ENCODE data around the gene SRBD1. TPM values are rescaled to one million over a fixed set of nuclear protein-coding genes. Genes with fewer than 3 reads are reported as not detected.

The SRBD1 gene
- total and polyA plus RNA-seq, 2 of the 8 experiments (the other 6 are each of a cell fraction or from before 2014, with no cell fraction given), result 4.6 to 20.0 TPM

DNA sequence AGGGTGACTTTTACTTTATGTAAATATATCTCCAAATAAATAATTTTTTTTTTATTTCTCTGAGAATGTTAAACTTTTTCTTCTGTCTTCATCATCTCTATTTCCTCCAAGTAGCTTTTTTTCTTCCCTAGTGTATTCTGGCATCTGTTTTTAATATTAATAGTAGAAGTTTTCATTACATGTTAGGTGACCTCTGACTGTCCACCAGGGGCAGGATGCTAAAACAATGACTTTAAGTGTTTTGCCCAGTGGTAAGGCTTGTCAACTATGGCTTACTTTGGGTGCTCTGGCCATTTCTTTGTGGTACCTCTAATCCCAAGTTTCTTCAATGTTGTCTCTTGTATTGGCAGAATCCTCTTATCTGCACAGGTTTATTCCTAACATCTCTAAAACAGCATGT, 127.1 kb downstream of the SRBD1 start:
- Histone ChIP-seq H2BK20ac (ENCODE audit: low read length) (no peak overlapping the region), H2BK15ac (ENCODE audit: low read length) (no peak overlapping the region), H3K23me2 (ENCODE audit: low read depth, low read length) (no peaks in the 10 kb centered on the region), H3K4me1 (replicated peaks in 1 of 4; ENCODE audit: control insufficient read depth in 3 of 4, insufficient read depth in 4 of 4, low read length in 3 of 4) (no peaks in the 10 kb centered on the region), H3K14ac (ENCODE audit: insufficient read length) (no peak overlapping the region), H4K5ac (ENCODE audit: insufficient read length, low read depth, low read length) (no peak overlapping the region), H3K56ac (replicated peaks; ENCODE audit: insufficient read length, low read depth, low read length) (no peak overlapping the region), H3K27ac (ENCODE audit: low read depth, low read length) (no peak overlapping the region), H3K4ac (replicated peaks; ENCODE audit: insufficient read length, low read depth, low read length) (no peak overlapping the region), H3K79me1 (ENCODE audit: low read depth, low read length) (no peaks in the 10 kb centered on the region), H2BK12ac (ENCODE audit: low read depth, low read length) (no peak overlapping the region), H2BK120ac (replicated peaks; ENCODE audit: low read depth, low read length) (no peak overlapping the region), H4K20me1 (replicated peaks in 1 of 2; ENCODE audit: control insufficient read depth in 1 of 2, insufficient read depth in 2 of 2, low read length in 2 of 2) (no peaks in the 10 kb centered on the region), H2AFZ (ENCODE audit: low read length) (no peak overlapping the region), H3K18ac (ENCODE audit: extremely low read depth, low read length) (no peak overlapping the region), H3K23ac (ENCODE audit: insufficient read length) (no peak overlapping the region), H3K9me3 (ENCODE audit: insufficient read depth in 2 of 2, low read depth in 1 of 2, low read length in 1 of 2) (no peaks in the 10 kb centered on the region), H3K36me3 (ENCODE audit: control insufficient read depth in 2 of 4, insufficient read depth in 4 of 4, low read length in 3 of 4) (no peaks in the 10 kb centered on the region; a peak in 2 of 8 replicates), H2BK5ac (ENCODE audit: low read depth, low read length) (no peak overlapping the region), H3K79me2 (ENCODE audit: control insufficient read depth in 1 of 2, insufficient read depth in 2 of 2, low read length in 2 of 2) (no peaks in the 10 kb centered on the region), H3K27me3 (replicated peaks in 1 of 4; ENCODE audit: control insufficient read depth in 3 of 4, extremely low read depth in 1 of 4, insufficient read depth in 3 of 4, low read length in 3 of 4) (no peaks in the 10 kb centered on the region), H4K8ac (ENCODE audit: extremely low read depth, insufficient read depth, low read length) (no peak overlapping the region), H3K4me3 (ENCODE audit: extremely low read depth in 1 of 4, insufficient read depth in 2 of 4, low read depth in 3 of 4, low read length in 4 of 4) (no peak overlapping the region), H3K9ac (replicated peaks in 1 of 4; ENCODE audit: extremely low read depth in 1 of 4, low read depth in 3 of 4, low read length in 3 of 4) (no peak overlapping the region), H3K4me2 (ENCODE audit: insufficient read depth in 1 of 2, low read depth in 2 of 2, low read length in 2 of 2) (no peak overlapping the region), H2AK5ac (ENCODE audit: low read depth, low read length) (no peak overlapping the region), H4K91ac (replicated peaks; ENCODE audit: insufficient read length, low read length) (no peak overlapping the region)
- ChIA-PET CTCF (ENCODE audit: partially characterized antibody) (interaction anchor here (0.8 to 1.3 kb wide), 8 partner anchors 10 to 500 kb away, joined by 3 read pairs; no protein-coding TSS in a partner anchor), POLR2A (ENCODE audit: partially characterized antibody) (no interaction called here)
- DNase-seq (ENCODE audit: low read depth in 1 of 2, low spot score in 2 of 2) (no peak), FAIRE-seq (no peak)
- TF ChIP-seq RAD21 (IDR thresholded peaks at IDR 0.05 in 1 of 2, conservative IDR thresholded peaks at IDR 0.05 in 1 of 2; ENCODE audit: low read depth in 2 of 2, low read length in 2 of 2), result peak in 1 of 2 experiments; percentile 26; a peak in 2 of 4 replicates
- TF ChIP-seq CHD1 (IDR thresholded peaks at IDR 0.05; ENCODE audit: low read depth, low read length), result no peak
- no peak for TF ChIP-seq HDAC2 (IDR thresholded peaks at IDR 0.05; ENCODE audit: borderline replicate concordance in 1 of 2, low read depth in 2 of 2, low read length in 2 of 2)
- peak in 1 of 3 experiments; percentile 26; a peak in 2 of 4 replicates for TF ChIP-seq CTCF (IDR thresholded peaks at IDR 0.05; ENCODE audit: control extremely low read depth in 1 of 3, insufficient read depth in 1 of 3, low read depth in 1 of 3, low read length in 3 of 3)
- no peak for TF ChIP-seq MAX (IDR thresholded peaks at IDR 0.05)
- TF ChIP-seq ATF3 (IDR thresholded peaks at IDR 0.05; ENCODE audit: insufficient read depth, low read depth, low read length), result no peak

Data from H1 (cell line).